Kidney epithelial cell (primary cell): ENCODE results near the gene SYNE2. TPM values are rescaled to one million over a fixed set of nuclear protein-coding genes. Genes with fewer than 3 reads are reported as not detected.
"Not testable (repeated sequence)": the region's sequence is repeated elsewhere in the genome, so short reads cannot be mapped to it uniquely, and the experiment has no call there.

Experiments used
- DNase-seq: peaks from one replicate; pipeline ENCODE4 v3.0.0-alpha.2; 2010; ENCODE audit warnings: low read depth
- H3K27me3 ChIP-seq: 2 replicates; pipeline ENCODE4 v1.6.0; 2011; ENCODE audit warnings: low read length; ENCODE audit not compliant: control insufficient read depth, insufficient read depth
- H3K36me3 ChIP-seq: 2 replicates; pipeline ENCODE4 v1.5.1; 2011; ENCODE audit warnings: low read length; ENCODE audit not compliant: control insufficient read depth, insufficient read depth
- H3K4me3 ChIP-seq: 2 replicates; pipeline ENCODE4 v1.5.1; 2011; ENCODE audit warnings: low read depth, mild to moderate bottlenecking, control low read depth, low read length
- total RNA-seq: library from RNA; depleted of rRNA; stranded (reverse); fragments of >200 nt; gene quantifications from 2 replicates; pipeline ENCODE4 v1.2.3, GENCODE V29; 2015
- TF ChIP-seq, protein P1 (sequence below): IDR thresholded peaks from 2 replicates; pipeline ENCODE4 v1.5.1; 2011; ENCODE audit warnings: mild to moderate bottlenecking, moderate library complexity, low read length, control low read depth, inconsistent platforms; ENCODE audit not compliant: insufficient read depth, poor library complexity, severe bottlenecking

Gene SYNE2
- total RNA-seq, 1 donor from 2014 or later: 35.7 TPM

DNA sequence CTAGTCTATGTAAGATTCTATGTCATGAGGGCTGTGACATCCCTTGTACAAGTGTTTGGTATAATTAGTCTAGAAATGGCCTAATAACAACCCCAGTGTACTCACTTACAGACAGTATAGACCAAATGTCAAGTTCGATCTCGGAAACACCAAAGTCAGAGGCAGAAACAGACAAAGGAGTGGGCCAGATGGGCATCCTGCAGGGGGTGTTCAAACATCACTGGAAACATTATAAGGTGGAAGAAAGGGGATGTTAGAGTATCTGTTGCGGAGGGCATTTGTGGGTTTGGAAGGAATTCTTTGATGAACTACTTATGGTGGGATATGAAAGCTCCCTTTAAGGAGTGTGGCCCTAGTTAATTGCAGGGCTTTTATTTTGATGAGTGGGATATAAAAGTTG, 306.8 kb downstream of the SYNE2 start:
- TF ChIP-seq, protein P1, sequence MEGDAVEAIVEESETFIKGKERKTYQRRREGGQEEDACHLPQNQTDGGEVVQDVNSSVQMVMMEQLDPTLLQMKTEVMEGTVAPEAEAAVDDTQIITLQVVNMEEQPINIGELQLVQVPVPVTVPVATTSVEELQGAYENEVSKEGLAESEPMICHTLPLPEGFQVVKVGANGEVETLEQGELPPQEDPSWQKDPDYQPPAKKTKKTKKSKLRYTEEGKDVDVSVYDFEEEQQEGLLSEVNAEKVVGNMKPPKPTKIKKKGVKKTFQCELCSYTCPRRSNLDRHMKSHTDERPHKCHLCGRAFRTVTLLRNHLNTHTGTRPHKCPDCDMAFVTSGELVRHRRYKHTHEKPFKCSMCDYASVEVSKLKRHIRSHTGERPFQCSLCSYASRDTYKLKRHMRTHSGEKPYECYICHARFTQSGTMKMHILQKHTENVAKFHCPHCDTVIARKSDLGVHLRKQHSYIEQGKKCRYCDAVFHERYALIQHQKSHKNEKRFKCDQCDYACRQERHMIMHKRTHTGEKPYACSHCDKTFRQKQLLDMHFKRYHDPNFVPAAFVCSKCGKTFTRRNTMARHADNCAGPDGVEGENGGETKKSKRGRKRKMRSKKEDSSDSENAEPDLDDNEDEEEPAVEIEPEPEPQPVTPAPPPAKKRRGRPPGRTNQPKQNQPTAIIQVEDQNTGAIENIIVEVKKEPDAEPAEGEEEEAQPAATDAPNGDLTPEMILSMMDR: no peak
- no peak for DNase-seq
- Histone ChIP-seq H3K36me3 (no peaks in the 10 kb centered on the region), H3K4me3 (no peak overlapping the region), H3K27me3 (no peaks in the 10 kb centered on the region)

DNA sequence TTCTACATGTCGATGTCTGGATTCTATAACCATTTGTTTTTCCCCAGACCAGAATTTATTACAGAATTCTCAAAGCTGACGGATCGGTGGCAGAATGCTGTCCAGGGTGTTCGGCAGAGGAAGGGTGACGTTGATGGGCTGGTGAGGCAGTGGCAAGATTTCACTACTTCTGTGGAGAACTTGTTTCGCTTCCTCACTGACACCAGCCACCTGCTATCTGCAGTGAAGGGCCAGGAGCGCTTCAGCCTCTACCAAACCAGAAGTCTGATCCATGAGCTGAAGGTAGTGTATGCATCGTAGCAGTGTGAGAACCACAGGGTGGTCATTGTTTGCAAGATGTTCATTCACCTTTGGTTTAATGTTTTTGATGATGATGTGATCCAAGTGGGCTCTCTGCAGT, 317.4 kb downstream of the SYNE2 start:
- TF ChIP-seq, protein P1: no peak
- H3K4me3 ChIP-seq: no peak overlapping the region
- no peak for DNase-seq
- H3K27me3 ChIP-seq: no peaks in the 10 kb centered on the region
- H3K36me3 ChIP-seq: peaks cover 1% of the 10 kb centered on the region

DNA sequence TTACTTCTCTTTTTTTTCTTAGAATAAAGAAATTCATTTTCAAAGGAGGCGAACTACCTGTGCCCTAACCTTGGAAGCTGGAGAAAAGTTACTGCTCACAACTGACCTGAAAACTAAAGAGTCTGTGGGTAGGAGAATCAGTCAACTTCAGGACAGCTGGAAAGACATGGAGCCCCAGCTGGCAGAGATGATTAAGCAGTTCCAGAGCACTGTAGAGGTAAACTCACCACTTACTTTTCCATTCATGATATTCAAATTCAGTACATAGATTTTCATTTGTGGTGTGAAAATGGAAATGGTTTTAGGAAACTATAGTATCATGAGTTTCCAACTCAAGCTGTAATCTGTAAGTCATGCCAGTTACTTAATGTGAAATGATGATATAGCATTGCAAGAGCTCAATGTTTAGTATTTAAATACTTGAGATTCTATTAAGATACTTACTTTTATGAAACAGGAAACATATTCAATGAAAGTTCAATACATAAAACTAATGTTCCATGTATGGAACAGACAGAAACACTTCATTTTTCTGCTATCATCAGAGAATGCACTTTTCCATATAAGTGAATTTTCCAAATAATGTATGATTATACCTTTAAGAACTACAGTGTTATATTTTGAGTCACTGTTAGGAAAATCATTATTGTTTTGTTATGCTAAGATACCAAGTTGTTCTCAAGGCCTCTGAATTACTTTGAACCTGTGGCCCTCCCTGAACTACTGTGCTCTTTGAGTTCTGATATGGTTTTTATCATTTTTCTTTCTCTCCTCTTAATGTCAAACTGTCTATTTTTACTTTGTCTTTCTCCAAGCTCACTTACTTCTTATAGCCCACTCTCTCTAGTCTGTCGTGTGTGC, 322.3 kb downstream of the SYNE2 start:
- no peaks in the 10 kb centered on the region for H3K27me3 ChIP-seq
- H3K4me3 ChIP-seq: no peak overlapping the region
- DNase-seq: no peak
- TF ChIP-seq, protein P1: no peak
- H3K36me3 ChIP-seq: peaks cover 1% of the 10 kb centered on the region

DNA sequence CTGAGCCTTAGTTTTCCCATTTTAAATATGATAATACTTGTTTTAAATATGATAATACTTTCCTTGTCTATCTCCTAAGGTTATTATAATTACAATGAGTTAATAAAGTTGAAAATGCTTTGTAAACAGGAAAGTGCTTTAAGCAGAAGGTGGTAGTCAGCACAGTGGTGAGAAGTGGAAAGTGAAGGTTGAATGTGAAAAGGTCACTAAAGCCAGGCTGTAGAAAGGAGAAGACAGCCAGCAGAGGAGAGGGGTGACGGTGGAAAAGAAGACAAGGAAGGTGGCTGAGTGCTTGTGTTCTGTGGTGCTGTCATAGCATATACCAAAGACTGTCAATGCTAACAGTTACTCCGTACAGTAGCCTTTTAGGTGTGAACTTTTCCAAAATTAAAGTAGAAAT, 323.5 kb downstream of the SYNE2 start:
- no peaks in the 10 kb centered on the region for H3K27me3 ChIP-seq
- no peak for DNase-seq
- no peak overlapping the region for H3K4me3 ChIP-seq
- TF ChIP-seq, protein P1: no peak
- H3K36me3 ChIP-seq: peaks cover 1% of the 10 kb centered on the region

DNA sequence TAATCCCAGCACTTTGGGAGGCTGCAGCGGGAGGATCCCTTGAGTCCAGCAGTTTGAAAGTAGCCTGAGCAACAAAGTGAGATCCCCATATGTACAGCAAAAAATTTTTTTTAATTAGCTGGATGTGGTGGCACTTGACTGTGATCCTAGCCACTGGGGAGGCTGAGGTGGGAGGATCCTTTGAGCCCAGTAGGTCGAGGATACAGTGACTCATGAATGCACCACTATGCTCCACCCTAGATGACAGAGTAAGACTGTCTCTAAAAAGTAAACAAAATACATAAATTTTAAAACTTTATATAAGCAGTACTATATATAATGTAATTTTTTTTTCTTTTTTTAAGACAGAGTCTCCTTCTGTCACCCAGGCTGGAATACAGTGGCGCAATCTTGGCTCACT, 326.0 kb downstream of the SYNE2 start:
- Histone ChIP-seq H3K4me3 (no peak overlapping the region), H3K36me3 (no peaks in the 10 kb centered on the region), H3K27me3 (no peaks in the 10 kb centered on the region)
- TF ChIP-seq, protein P1: no peak
- DNase-seq: no peak

DNA sequence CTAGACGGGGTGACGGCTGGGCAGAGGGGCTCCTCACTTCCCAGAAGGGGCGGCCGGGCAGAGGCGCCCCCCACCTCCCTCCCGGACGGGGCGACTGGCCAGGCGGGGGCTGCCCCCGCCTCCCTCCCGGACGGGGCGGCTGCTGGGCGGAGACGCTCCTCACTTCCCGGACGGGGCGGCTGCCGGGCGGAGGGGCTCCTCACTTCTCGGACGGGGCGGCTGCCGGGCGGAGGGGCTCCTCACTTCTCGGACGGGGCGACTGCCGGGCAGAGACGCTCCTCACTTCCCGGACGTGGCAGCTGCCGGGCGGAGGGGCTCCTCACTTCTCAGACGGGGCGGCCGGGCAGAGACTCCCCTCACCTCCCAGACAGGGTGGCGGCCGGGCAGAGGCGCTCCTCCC, 330.1 kb downstream of the SYNE2 start:
- not testable (repeated sequence) for H3K36me3 ChIP-seq, H3K27me3 ChIP-seq, DNase-seq, H3K4me3 ChIP-seq
